Glutamatergic neuron (in vitro differentiated cells): Measurements from ENCODE around the gene TNFRSF12A. TPM values are rescaled to one million over a fixed set of nuclear protein-coding genes. Genes with fewer than 3 reads are reported as not detected.

Experiments
- DNase-seq: peaks from one replicate; pipeline ENCODE4 v3.0.0; 2022
- H3K27ac Mint-ChIP-seq: one replicate; pipeline ENCODE4 v1.8.0; 2020; ENCODE audit warnings: mild to moderate bottlenecking, mixed read lengths, inconsistent platforms; ENCODE audit not compliant: unreplicated experiment
- H3K27me3 Mint-ChIP-seq: one replicate; pipeline ENCODE4 v1.8.0; 2020; ENCODE audit warnings: mild to moderate bottlenecking, moderate library complexity, mixed read lengths, inconsistent platforms; ENCODE audit not compliant: unreplicated experiment
- H3K36me3 Mint-ChIP-seq: one replicate; pipeline ENCODE4 v1.8.0; 2020; ENCODE audit warnings: mild to moderate bottlenecking, mixed read lengths, inconsistent platforms; ENCODE audit not compliant: unreplicated experiment
- H3K4me1 Mint-ChIP-seq: one replicate; pipeline ENCODE4 v1.8.0; 2020; ENCODE audit warnings: mild to moderate bottlenecking, low read depth, mixed read lengths, inconsistent platforms; ENCODE audit not compliant: unreplicated experiment
- H3K4me3 Mint-ChIP-seq: one replicate; pipeline ENCODE4 v1.8.0; 2020; ENCODE audit warnings: mild to moderate bottlenecking, mixed read lengths, inconsistent platforms; ENCODE audit not compliant: unreplicated experiment
- H3K9me3 Mint-ChIP-seq: one replicate; pipeline ENCODE4 v1.8.0; 2020; ENCODE audit warnings: mild to moderate bottlenecking, moderate library complexity, mixed read lengths, inconsistent platforms; ENCODE audit not compliant: unreplicated experiment
- total RNA-seq: library from RNA; stranded (reverse); fragmentation: NEBNext Ultra II Directional; extraction: Animal tissue kit (Norgen Biotek cat#: 25700); gene quantifications from one replicate; pipeline ENCODE4 v1.2.1, GENCODE V29; 2021; ENCODE audit not compliant: unreplicated experiment
- TF ChIP-seq, protein P1 (sequence below): fragments of 200-600 bp; sonication (generic); IDR thresholded peaks from one replicate; pipeline ENCODE4 v1.5.0; 2021; ENCODE audit not compliant: partially characterized antibody, unreplicated experiment

Gene TNFRSF12A
- total RNA-seq, 1 donor from 2014 or later: 4.2 TPM

GRCh38 chr16:3014971-3015370 lies 5.2 kb upstream of the TNFRSF12A start:
- H3K27ac Mint-ChIP-seq: no peak overlapping the region
- DNase-seq: no peak
- H3K9me3 Mint-ChIP-seq: peaks cover 4% of the 10 kb centered on the region
- H3K4me1 Mint-ChIP-seq: no peaks in the 10 kb centered on the region
- TF ChIP-seq, protein P1, sequence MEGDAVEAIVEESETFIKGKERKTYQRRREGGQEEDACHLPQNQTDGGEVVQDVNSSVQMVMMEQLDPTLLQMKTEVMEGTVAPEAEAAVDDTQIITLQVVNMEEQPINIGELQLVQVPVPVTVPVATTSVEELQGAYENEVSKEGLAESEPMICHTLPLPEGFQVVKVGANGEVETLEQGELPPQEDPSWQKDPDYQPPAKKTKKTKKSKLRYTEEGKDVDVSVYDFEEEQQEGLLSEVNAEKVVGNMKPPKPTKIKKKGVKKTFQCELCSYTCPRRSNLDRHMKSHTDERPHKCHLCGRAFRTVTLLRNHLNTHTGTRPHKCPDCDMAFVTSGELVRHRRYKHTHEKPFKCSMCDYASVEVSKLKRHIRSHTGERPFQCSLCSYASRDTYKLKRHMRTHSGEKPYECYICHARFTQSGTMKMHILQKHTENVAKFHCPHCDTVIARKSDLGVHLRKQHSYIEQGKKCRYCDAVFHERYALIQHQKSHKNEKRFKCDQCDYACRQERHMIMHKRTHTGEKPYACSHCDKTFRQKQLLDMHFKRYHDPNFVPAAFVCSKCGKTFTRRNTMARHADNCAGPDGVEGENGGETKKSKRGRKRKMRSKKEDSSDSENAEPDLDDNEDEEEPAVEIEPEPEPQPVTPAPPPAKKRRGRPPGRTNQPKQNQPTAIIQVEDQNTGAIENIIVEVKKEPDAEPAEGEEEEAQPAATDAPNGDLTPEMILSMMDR: no peak
- peak overlapping the region; percentile 15 for H3K4me3 Mint-ChIP-seq
- peaks cover 16% of the 10 kb centered on the region for H3K27me3 Mint-ChIP-seq
- no peaks in the 10 kb centered on the region for H3K36me3 Mint-ChIP-seq

DNA sequence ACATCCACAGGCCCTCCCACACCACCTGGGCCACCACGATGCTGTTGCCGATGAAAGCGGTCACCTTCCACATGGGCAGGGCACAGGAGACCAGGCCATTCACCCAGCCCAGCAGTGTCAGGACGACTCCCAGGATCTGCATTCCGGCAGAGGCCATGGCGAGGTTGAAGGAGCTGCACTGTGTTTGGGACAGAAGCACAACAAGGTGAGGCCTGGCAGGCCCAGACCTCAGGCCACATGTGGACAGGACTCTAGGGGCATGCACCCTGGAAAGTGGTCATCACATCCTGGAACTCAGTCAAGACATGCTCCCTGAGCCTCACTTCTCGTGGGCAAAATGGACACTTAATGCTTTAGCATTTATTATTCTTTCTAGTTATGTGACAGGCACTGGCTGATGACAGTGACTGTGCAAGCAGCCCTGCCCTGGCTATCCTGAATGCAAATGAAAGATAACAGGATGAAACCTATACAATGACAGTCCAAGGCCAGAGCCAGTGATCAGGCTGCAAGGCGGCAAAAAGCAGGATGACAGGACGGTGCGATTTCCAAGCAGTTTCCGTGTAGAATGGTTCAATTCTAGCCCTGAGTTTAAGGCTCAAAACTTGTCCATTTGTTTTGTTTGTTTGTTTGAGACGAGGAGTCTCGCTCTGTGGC lies 4.2 kb upstream of the TNFRSF12A start:
- Mint-ChIP-seq H3K27me3 (peaks cover 16% of the 10 kb centered on the region), H3K27ac (no peak overlapping the region), H3K4me1 (no peaks in the 10 kb centered on the region), H3K9me3 (peaks cover 5% of the 10 kb centered on the region), H3K4me3 (no peak overlapping the region), H3K36me3 (no peaks in the 10 kb centered on the region)
- TF ChIP-seq, protein P1: no peak
- DNase-seq: no peak

- Mint-ChIP-seq H3K9me3 (peaks cover 2% of the 10 kb centered on the region), H3K4me3 (peak overlapping the region; percentile 76), H3K27ac (no peak overlapping the region), H3K27me3 (peaks cover 19% of the 10 kb centered on the region), H3K36me3 (no peaks in the 10 kb centered on the region), H3K4me1 (peaks cover 7% of the 10 kb centered on the region)
- DNase-seq: no peak
- TF ChIP-seq, protein P1: no peak
Observed at GRCh38 chr16:3017344-3017743, 2.8 kb upstream of the TNFRSF12A start.

DNA sequence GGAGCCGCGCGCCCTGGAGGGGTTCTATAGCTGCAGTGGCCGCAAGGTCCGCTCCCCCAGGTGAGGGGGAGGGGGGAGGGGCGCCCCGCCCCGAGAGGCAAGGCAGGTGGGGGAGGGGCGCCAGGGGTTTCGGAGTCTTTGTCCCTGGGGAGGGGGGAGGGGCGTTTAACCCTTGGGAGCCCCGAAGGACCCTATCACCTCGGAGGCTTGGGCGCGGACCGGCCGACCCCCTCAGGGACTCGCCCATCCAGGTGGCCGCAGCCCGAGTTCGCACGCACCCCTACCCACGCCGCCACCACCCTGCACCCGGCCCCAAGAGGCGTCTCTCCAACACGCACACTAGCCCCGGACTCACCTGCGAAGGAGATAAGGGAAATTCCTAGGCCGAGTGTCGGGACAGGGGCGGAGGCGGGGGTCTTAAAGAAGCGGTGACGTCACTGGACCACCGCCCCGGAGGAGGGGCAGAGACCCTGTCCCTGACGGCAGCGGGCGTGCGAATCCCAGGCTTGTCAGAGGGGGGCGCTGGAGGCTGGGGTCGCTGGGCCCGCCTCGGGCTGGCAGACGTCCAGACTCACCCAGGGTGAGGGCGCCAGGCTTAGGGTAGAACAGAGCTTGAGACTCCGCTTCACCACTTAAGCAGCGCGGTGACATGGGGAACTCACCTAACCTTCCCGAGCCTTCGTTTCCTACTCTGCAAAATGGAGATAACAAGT lies 2.2 kb upstream of the TNFRSF12A start, which contains the start of gene CLDN6:
Gene CLDN6 (minus strand): TSS at position 390 of the 713 bp plus-strand sequence. CDS start 2,162 bp downstream, outside the sequence.
- peak within 1 kb of the TSS; percentile 78 for H3K27ac Mint-ChIP-seq
- DNase-seq: peak; percentile 90
- no peaks in the 10 kb centered on the region for H3K36me3 Mint-ChIP-seq
- peaks cover 9% of the 10 kb centered on the region for H3K4me1 Mint-ChIP-seq
- TF ChIP-seq, protein P1: peak; percentile 70
- H3K4me3 Mint-ChIP-seq: peak within 1 kb of the TSS; percentile 90
- H3K9me3 Mint-ChIP-seq: peaks cover 2% of the 10 kb centered on the region
- H3K27me3 Mint-ChIP-seq: peaks cover 19% of the 10 kb centered on the region
